Embryonic facial prominence (tissue), 1 donor: Measurements from ENCODE around the gene UPB1.
"Not testable (repeated sequence)": the region's sequence is repeated elsewhere in the genome, so short reads cannot be mapped to it uniquely, and the experiment has no call there.

Source experiments
- DNase-seq: peaks from one replicate; pipeline ENCODE4 v3.0.0-alpha.2; 2016; ENCODE audit errors: extremely low spot score

Gene UPB1

DNA sequence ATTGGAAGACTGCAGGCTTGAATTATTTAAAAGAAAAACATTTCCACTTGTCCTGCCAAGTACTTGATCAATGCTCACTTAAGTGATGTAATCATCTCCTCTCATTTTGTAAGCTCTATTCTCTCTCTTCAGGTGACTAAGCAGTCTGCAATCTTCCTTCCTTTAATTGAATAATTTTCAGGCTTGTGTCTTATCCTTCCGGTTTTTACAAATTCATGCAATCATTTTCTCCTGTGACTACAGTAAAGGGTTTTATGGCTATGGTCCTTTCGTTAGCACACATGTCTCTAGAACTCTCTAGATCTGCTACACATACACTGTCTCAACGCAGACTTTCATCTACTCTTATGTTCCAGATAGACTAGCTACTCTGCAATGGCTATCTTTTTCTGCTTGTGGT, 12.6 kb upstream of the UPB1 start:
- no peak for DNase-seq

GRCh38 chr22:24482998-24483397, 12.1 kb upstream of the UPB1 start:
- no peak for DNase-seq

DNA sequence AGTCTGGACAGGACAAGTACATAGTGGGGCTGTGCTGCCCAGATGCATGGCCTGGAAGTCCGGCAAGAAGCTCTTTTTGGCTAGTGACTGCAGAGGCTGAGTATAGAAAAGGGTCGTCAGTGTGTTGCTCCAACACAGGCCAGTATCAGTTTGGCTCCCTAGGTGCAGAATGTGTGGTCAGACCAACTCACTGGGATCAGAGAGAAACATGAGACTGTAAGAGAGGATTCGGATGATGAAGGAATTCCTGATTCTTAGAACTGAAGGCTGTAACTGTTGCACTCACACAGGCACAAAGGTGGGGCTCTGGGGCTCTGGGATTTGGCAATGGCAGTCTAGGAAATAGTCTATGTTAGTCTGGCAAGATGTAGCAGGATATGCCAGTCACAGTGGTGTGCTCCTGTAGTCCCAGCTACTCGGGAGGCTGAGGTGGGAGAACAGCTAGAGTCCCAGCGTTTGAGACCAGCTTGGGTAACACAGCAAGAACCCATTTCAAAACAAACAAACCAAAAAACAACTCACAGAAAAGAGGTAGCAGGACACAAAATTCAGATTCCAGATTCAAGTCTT, 11.1 kb upstream of the UPB1 start:
- no peak for DNase-seq

GRCh38 chr22:24485170-24485569, 10.0 kb upstream of the UPB1 start:
- DNase-seq: no peak

GRCh38 chr22:24485608-24486007, 9.5 kb upstream of the UPB1 start:
- DNase-seq: no peak

DNA sequence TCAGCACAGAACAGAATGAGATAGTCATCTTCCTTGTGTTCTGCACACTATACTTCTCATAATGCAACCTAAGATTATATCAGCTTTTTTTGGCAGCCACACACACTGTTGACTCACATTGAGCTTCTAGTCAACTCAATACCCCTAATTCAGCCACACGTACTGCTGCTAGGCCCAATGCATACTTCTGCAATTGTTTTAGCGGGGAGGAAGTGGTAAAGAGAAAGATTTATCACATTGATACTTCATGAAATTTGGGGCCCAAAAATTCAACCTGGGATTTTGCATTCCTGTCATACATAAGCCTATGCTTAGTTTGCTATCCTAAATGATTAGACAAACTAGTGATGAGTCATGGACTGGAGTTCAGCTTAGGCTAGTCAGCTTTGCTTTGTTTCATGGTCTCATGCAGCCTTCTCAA, 8.6 kb upstream of the UPB1 start:
- no peak for DNase-seq

GRCh38 chr22:24489011-24489410, 6.1 kb upstream of the UPB1 start:
- no peak for DNase-seq

GRCh38 chr22:24489434-24489833, 5.7 kb upstream of the UPB1 start:
- not testable (repeated sequence) for DNase-seq

- no peak for DNase-seq
Measured at GRCh38 chr22:24492391-24492790, 2.7 kb upstream of the UPB1 start.

- no peak for DNase-seq
Measured at GRCh38 chr22:24494167-24494527, 985 bp upstream of the UPB1 start.

DNA sequence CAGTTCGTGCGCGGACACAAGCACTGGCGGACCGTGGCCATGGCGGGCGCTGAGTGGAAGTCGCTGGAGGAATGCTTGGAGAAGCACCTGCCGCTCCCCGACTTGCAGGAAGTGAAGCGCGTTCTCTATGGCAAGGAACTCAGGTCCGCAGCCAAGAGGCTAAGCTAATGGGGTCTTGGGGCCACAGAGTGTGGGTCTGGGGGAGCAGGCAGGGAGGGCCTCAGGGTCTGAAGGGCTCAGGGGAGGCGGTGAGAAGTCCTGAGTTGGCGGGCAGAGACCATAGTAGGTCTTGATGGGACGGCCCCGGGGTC, 188 bp downstream of the UPB1 start:
- DNase-seq: no peak

GRCh38 chr22:24496234-24496633, 1.1 kb downstream of the UPB1 start:
- DNase-seq: no peak

- no peak for DNase-seq
Measured at GRCh38 chr22:24496661-24497060, 1.5 kb downstream of the UPB1 start.

DNA sequence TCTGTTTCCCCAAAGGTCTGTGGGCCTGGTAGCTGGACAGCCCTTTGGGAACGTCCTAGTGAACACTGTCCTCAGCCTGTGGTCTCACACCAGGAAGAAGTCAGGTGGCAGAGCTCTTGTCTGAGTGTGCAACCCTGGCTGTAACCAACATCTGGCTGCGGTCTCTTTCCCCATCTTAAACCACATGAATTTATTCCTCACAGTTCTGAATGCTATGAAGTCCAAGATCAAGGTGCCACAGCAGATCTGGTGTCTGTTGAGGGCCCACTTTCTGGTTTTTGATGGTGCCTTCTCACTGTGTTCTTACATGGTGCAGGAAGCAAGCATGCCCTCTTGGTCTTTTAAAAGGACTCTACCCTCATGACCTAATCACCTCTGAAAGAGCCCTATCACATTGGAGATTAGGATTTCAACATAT, 2.7 kb downstream of the UPB1 start:
- no peak for DNase-seq

GRCh38 chr22:24498824-24499223, 3.7 kb downstream of the UPB1 start:
- no peak for DNase-seq

- no peak for DNase-seq
Measured at GRCh38 chr22:24499706-24500276, 4.7 kb downstream of the UPB1 start.

GRCh38 chr22:24500277-24500820, 5.2 kb downstream of the UPB1 start:
- no peak for DNase-seq

DNA sequence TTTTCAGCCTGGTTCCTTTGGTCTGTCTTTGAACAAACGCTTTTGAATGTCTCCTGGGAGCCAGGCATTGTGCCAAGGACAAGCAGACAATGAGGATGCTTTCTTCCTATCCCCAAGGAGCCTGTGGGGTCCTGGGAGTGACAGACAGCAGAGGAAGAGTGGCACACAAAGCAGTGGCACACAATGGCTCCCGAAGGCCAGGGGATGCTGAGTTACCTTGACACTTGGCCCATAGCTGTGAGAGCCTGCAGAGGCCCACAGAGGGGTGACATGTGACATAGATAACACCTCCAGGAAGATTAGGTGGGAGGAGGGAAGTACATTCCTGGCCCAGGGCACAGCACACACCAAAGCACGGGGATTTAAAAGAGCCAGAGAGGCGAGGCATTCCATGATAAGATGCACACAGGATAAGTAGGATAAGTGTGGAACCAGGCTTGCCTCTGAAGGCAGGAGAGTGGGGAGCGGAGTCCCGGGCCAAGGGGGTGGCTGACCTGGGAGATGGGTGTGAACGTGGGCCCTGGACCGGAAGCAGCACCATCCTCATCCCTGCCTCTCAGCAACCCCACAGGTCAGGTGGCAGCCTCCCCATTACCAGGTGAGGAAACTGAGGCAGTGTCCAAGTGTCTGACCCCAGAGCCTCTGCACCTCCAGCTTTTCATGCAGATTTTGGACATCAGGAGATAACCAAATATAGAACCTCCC, 6.3 kb downstream of the UPB1 start:
- DNase-seq: no peak

DNA sequence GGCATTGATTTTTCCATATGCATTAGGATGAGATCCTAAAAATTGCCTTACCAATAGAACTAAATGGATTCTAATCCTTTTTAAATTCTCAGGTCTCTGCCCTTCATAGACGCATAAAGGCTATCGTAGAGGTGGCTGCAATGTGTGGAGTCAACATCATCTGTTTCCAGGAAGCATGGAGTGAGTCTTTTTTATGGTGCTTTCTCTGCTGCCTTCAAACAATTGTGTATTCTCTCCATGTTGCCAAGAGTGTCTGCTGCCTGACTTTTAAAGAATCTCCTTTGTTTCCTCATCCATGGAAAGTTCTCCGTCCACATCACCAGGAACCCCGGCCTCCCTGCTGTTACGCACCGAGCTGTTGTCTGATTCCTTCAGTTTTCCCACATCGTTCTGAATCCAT, 6.9 kb downstream of the UPB1 start:
- DNase-seq: no peak

DNA sequence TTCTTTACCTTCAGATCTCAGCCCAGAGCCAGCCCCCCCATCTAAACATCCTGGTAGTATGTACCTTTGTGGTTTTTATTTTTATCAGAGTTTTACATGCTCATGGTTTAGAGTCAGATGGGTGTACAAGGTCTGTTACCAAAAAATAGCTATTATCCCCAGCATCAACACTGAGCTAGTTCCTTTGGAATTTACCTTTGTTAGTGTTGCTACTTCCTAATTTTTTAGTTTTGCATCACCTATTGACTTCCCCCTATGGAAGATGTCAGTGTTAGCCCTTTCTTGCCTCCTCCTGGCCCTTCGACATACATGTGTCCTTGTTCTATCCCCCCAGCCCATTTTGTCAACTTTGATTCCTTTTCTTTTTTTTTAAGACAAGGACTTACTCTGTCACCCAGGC, 7.4 kb downstream of the UPB1 start:
- DNase-seq: no peak

GRCh38 chr22:24503137-24503842, 8.2 kb downstream of the UPB1 start:
- DNase-seq: no peak

- no peak for DNase-seq
Measured at GRCh38 chr22:24503843-24504338, 8.8 kb downstream of the UPB1 start.

- DNase-seq: no peak
Measured at GRCh38 chr22:24504540-24504939, 9.4 kb downstream of the UPB1 start.
